PFSK-1 (cell line): Measurements from ENCODE around the gene STK10.

Experiments
- FOXP2 ChIP-seq: optimal IDR thresholded peaks from 2 replicates; pipeline ENCODE3; 2011; ENCODE audit warnings: borderline replicate concordance, control low read depth, inconsistent platforms; ENCODE audit not compliant: insufficient read depth; ENCODE audit errors: extremely low read length, extremely low read depth
- POLR2AphosphoS5 ChIP-seq: IDR thresholded peaks from 2 replicates; pipeline ENCODE4 v1.6.1; 2012; ENCODE audit warnings: low read depth, mild to moderate bottlenecking, control low read depth, low read length, moderate library complexity
- REST ChIP-seq, 2 experiments: IDR thresholded peaks; 2 replicates each; pipeline versions ENCODE4 v1.6.1 to v1.8.0; 2011 to 2012; ENCODE audit warnings: low read depth in 2 of 2, low read length in 2 of 2, control low read depth in 1 of 2, inconsistent platforms in 1 of 2, mild to moderate bottlenecking in 1 of 2, moderate library complexity in 1 of 2; ENCODE audit not compliant: insufficient read depth in 1 of 2
- SIN3A ChIP-seq: IDR thresholded peaks from 2 replicates; pipeline ENCODE4 v1.6.1; 2012; ENCODE audit warnings: mild to moderate bottlenecking, low read length, moderate library complexity, borderline replicate concordance; ENCODE audit not compliant: insufficient read depth
- TAF1 ChIP-seq: IDR thresholded peaks from 2 replicates; pipeline ENCODE4 v1.6.1; 2012; ENCODE audit warnings: low read length, control low read depth, borderline replicate concordance; ENCODE audit not compliant: insufficient read depth

Gene STK10

DNA sequence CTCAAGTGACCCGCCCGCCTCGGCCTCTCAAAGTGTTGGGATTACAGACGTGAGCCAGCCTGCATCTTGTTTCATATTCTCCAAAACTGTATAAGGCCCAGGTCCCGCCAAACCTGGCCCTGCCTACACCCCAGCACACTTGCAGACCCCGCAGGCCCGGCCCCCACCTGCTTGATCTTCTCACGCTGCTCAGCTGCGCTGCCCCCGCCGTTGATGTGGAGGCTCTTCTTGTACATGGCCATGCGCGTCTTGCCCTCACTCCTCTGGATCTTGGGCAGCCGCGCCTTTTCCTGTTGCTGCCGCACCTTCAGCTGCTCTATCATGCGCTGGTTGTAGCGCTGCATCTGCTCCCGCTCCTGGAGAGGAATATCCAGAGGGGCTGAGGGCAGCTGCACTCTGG, 132.6 kb downstream of the STK10 start:
- TF ChIP-seq TAF1 (no peak), POLR2AphosphoS5 (no peak), REST (IDR thresholded peaks at IDR 0.05; ENCODE audit: insufficient read depth in 1 of 2, low read depth in 2 of 2, low read length in 2 of 2) (no peak), SIN3A (no peak), FOXP2 (no peak)

DNA sequence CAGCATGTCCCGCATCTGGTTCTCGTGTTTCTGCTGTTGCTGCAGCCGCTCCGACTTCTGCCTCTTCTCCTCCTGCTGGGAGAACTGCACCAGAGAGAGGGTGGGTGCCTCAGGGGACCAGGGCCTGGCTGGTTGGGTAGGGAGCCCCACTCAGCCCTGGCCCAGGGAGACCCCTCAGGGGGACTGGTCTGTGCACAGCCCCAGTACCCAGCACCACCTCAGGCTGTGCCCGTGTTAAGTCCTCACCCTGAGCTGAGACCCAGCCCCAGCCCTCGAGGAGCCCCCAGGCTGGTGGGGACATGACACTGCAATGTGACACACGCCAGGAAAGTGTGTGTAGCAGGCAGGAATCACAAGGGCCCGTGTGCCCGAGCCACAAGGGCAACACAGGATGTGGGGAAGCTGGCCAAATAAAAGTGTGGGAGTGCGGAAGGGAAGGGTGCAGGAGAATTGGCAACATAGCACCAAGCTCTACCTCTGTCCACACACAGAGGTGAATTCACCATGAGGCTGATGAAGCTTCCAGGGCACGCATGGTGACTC, 133.3 kb downstream of the STK10 start:
- TF ChIP-seq SIN3A, result no peak
- no peak for TF ChIP-seq REST (IDR thresholded peaks at IDR 0.05; ENCODE audit: insufficient read depth in 1 of 2, low read depth in 2 of 2, low read length in 2 of 2)
- no peak for TF ChIP-seq TAF1
- TF ChIP-seq POLR2AphosphoS5, result no peak
- no peak for TF ChIP-seq FOXP2

DNA sequence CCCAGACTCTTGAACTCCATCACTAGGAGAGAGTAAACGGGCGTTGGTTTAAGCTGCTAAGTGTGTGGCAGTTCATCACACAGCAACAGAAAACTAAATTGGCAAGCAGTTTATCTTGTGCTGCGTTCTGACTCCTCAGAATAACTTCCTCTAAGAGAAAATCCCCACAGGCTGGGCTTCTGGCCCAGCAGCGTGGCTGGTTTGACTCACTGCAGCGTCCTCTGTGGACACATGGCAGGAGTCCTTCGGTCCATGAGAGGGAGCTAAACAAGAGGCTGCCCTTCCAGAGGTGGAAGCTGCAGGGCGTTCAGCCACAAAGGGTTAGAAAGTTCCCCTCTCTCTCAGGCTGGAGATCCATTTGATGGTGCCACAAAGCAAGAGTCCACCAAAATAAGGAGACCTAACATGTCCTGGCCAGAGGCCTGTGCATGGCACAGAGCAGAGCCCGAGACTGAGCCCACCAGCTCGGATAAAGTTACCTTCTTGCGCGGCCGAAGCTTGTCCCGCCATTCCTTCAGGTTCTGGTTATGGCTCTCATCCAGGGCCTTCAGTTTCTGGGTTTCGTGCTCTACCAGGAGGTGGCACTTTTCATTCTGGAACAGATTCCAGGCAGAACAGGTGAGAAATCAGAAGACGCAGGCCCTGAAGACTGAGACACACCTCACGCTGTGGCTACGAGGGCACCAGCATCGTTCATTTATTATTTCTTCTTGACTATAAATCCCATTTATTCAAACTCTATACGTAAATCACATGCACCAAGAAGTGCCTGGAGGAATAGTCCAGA, 135.4 kb downstream of the STK10 start:
- TF ChIP-seq POLR2AphosphoS5 (no peak), REST (IDR thresholded peaks at IDR 0.05; ENCODE audit: insufficient read depth in 1 of 2, low read depth in 2 of 2, low read length in 2 of 2) (no peak), FOXP2 (no peak), SIN3A (no peak), TAF1 (no peak)

DNA sequence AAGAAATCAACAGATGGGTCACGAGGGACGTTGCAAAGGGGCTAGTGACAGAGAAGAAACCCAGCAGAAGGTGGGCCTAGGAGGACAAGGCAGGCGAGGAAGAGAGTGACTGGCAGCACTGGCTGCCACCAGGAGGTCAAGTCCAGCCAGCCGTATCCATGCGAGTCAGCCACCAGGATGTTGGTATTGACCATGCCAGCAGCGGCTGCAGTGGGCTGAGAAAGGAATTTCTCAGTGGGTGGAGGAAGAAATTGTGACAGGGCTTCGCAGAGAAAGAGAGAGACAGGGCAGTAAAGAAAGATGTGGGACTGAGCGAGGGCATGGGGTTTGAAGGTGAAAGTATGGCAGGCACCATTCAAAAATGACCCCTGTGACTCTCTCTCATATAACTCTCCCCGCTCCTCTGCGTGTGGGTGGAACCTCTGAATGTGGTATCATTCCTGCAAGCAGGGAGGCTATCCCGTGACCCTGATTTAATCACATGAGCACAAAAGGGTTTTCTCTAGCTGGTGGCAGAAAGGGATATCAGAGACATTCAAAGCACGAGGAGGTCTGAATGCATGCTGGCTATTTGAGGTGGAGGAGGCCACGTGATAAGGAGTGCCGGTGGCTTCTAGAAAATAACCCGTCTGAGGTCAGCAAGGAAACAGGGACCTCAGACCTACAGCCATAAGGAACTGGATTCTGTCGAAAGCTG, 136.2 kb downstream of the STK10 start:
- no peak for TF ChIP-seq SIN3A
- no peak for TF ChIP-seq REST (IDR thresholded peaks at IDR 0.05; ENCODE audit: insufficient read depth in 1 of 2, low read depth in 2 of 2, low read length in 2 of 2)
